C4-2B (cell line): ENCODE measurements around the gene GTF2H3.

ENCODE experiments used
- ZFX ChIP-seq: fragments of 450-650 bp; IDR thresholded peaks from 2 replicates; pipeline ENCODE4 v1.6.1; 2017
- TF ChIP-seq, protein P1 (sequence below): fragments of 450-650 bp; conservative IDR thresholded peaks from 2 replicates; pipeline ENCODE4 v1.5.1; 2017; ENCODE audit warnings: mild to moderate bottlenecking

DNA sequence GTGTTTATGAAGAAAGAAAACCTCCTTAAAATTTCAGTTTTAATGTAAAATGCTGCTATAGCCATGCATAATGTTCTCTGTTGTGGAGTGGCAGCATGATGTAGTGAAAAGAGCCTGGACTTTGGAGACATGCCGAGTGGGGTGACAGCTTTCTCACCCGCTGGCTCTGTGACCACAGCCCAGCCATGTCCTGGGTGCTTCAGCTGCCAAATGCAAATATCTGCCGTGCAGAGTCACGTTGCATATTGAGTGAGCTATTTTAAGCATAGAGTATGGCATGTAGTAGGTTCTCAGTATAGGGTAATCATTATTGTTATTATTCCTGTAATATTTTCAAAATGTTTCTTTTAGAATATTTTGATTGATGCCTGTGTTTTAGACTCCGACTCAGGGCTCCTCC lies 21.8 kb downstream of the GTF2H3 start:
- TF ChIP-seq, protein P1, sequence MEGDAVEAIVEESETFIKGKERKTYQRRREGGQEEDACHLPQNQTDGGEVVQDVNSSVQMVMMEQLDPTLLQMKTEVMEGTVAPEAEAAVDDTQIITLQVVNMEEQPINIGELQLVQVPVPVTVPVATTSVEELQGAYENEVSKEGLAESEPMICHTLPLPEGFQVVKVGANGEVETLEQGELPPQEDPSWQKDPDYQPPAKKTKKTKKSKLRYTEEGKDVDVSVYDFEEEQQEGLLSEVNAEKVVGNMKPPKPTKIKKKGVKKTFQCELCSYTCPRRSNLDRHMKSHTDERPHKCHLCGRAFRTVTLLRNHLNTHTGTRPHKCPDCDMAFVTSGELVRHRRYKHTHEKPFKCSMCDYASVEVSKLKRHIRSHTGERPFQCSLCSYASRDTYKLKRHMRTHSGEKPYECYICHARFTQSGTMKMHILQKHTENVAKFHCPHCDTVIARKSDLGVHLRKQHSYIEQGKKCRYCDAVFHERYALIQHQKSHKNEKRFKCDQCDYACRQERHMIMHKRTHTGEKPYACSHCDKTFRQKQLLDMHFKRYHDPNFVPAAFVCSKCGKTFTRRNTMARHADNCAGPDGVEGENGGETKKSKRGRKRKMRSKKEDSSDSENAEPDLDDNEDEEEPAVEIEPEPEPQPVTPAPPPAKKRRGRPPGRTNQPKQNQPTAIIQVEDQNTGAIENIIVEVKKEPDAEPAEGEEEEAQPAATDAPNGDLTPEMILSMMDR: no peak
- no peak for TF ChIP-seq ZFX
